Endothelial cell of umbilical vein (primary cell): ENCODE results near the gene MACF1.

ENCODE experiments used
- CTCF ChIP-seq, 2 donors: IDR thresholded peaks; 1 replicate in 1 of 2; 2 replicates in 1 of 2; pipeline ENCODE4 v1.5.1; 2011; ENCODE audit warnings: low read length in 2 of 2, mild to moderate bottlenecking in 2 of 2, moderate library complexity in 2 of 2, control low read depth in 1 of 2, inconsistent platforms in 1 of 2, low read depth in 1 of 2; ENCODE audit not compliant: insufficient read depth in 1 of 2; ENCODE audit errors: extremely low read depth in 1 of 2
- EZH2 ChIP-seq: IDR thresholded peaks from 2 replicates; pipeline ENCODE4 v1.6.1; 2012; ENCODE audit warnings: borderline replicate concordance, low read depth, mild to moderate bottlenecking, moderate library complexity, low read length, inconsistent platforms; ENCODE audit not compliant: severe bottlenecking
- FOS ChIP-seq: IDR thresholded peaks from 2 replicates; pipeline ENCODE4 v1.6.1; 2011; ENCODE audit warnings: mild to moderate bottlenecking, low read length, moderate library complexity, borderline replicate concordance; ENCODE audit not compliant: insufficient read depth
- GATA2 ChIP-seq: IDR thresholded peaks from 2 replicates; pipeline ENCODE4 v1.7.0; 2011; ENCODE audit warnings: low read depth, mild to moderate bottlenecking, moderate library complexity, mixed read lengths, low read length; ENCODE audit not compliant: insufficient read length, insufficient read depth
- JUN ChIP-seq: IDR thresholded peaks from 2 replicates; pipeline ENCODE4 v1.6.1; 2011; ENCODE audit warnings: borderline replicate concordance, low read depth; ENCODE audit not compliant: insufficient read length, insufficient read depth
- MAX ChIP-seq: IDR thresholded peaks from 2 replicates; pipeline ENCODE4 v1.6.1; 2011; ENCODE audit not compliant: insufficient read depth, insufficient read length
- MYC ChIP-seq: IDR thresholded peaks from one replicate; pipeline ENCODE4 v1.6.1; 2011; ENCODE audit warnings: mild to moderate bottlenecking, low read depth, low read length
- POLR2A ChIP-seq: IDR thresholded peaks from 2 replicates; pipeline ENCODE4 v1.6.1; 2012; ENCODE audit warnings: low read depth, mild to moderate bottlenecking, control low read depth, low read length
- POLR2AphosphoS5 ChIP-seq: IDR thresholded peaks from 2 replicates; pipeline ENCODE4 v1.6.1; 2012; ENCODE audit warnings: low read depth, mild to moderate bottlenecking, control low read depth, low read length, moderate library complexity; ENCODE audit not compliant: insufficient read depth

- TF ChIP-seq POLR2A (no peak), CTCF (IDR thresholded peaks at IDR 0.05; ENCODE audit: extremely low read depth in 1 of 2, insufficient read depth in 1 of 2, low read depth in 1 of 2, low read length in 2 of 2) (no peak), GATA2 (peak; percentile 58), POLR2AphosphoS5 (peak; percentile 46), EZH2 (no peak), JUN (peak; percentile 64), MYC (no peak), MAX (no peak), FOS (no peak)
Measured at GRCh38 chr1:39189592-39190041, 14.9 kb upstream of the MACF1 start.
